ENCODE data around the gene CRHR1. TPM values are rescaled to one million over a fixed set of nuclear protein-coding genes. Genes with fewer than 3 reads are reported as not detected.

Gene CRHR1
- polyA plus RNA-seq, 1 donor (not counting 4 experiments of a cell fraction or from before 2014, with no cell fraction given), result not detected

- H4K20me1 ChIP-seq (ENCODE audit: control insufficient read depth, extremely low read depth, insufficient read depth, low read length), result no peaks in the 10 kb centered on the region
- H3K9ac ChIP-seq (ENCODE audit: control insufficient read depth, extremely low read depth, insufficient read depth, low read length), result no peak overlapping the region
- no peak overlapping the region for H3K4me2 ChIP-seq (ENCODE audit: control insufficient read depth, extremely low read depth, insufficient read depth, low read depth, low read length)
- dilution Hi-C loops (cut with MboI; ENCODE audit: extremely low pct_ligation_motif_present, low sequenced_read_pairs), result no loop called here
- no peaks in the 10 kb centered on the region for H3K9me3 ChIP-seq (ENCODE audit: control insufficient read depth, low read depth, low read length)
- FAIRE-seq, result no peak
- H3K4me3 ChIP-seq (ENCODE audit: control insufficient read depth in 2 of 3, extremely low read depth in 1 of 3, insufficient read depth in 2 of 3, low read depth in 1 of 3, low read length in 3 of 3), result no peak overlapping the region
- TF ChIP-seq CTCF (optimal IDR thresholded peaks at IDR 0.05 in 1 of 3, IDR thresholded peaks at IDR 0.05 in 1 of 3, conservative IDR thresholded peaks at IDR 0.05 in 1 of 3; ENCODE audit: extremely low read depth in 1 of 3, insufficient read depth in 2 of 3, low read length in 3 of 3), result no peak
- no peak for TF ChIP-seq EZH2 (IDR thresholded peaks at IDR 0.05; ENCODE audit: low read length)
- no peaks in the 10 kb centered on the region for H3K36me3 ChIP-seq (ENCODE audit: control insufficient read depth in 2 of 2, extremely low read depth in 1 of 2, insufficient read depth in 2 of 2, low read length in 2 of 2)
- no peaks in the 10 kb centered on the region for H3K4me1 ChIP-seq (ENCODE audit: control insufficient read depth, extremely low read depth, insufficient read depth, low read length)
- H2AFZ ChIP-seq (ENCODE audit: control insufficient read depth, low read length), result no peak overlapping the region
- H3K9me1 ChIP-seq (ENCODE audit: control insufficient read depth, extremely low read depth, insufficient read depth, low read length), result no peaks in the 10 kb centered on the region
- peaks cover 9% of the 10 kb centered on the region for H3K27me3 ChIP-seq (ENCODE audit: control insufficient read depth, extremely low read depth, insufficient read depth, low read length)
- no peak for DNase-seq (ENCODE audit: low read depth, low spot score)
- no peaks in the 10 kb centered on the region for H3K79me2 ChIP-seq (ENCODE audit: control insufficient read depth, insufficient read depth, low read length)
- no peak overlapping the region for H3K27ac ChIP-seq (ENCODE audit: control insufficient read depth, insufficient read depth, low read length)
Observed at GRCh38 chr17:45750779-45751440, 33.2 kb upstream of the CRHR1 start.

DNA sequence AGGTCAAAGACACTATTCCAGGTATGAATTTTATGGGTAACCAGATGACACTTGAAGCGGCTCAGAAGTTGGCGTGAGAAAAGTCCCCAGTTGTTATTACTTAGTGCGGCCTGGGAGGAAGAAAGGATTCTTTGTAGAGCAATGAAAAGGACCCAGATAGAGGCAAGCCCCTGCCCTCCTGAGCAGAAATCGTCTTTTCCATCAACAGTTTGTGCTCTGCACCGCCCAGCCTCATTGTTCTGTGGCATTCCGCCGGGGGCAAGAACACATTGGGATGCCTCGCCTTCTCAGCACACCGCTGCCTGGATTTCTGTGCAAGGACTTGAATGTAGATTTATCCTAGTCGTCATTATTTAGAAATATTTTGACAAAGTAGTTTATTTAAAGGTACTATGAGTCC lies 32.7 kb upstream of the CRHR1 start:
- no peaks in the 10 kb centered on the region for H4K20me1 ChIP-seq (ENCODE audit: control insufficient read depth, extremely low read depth, insufficient read depth, low read length)
- H2AFZ ChIP-seq (ENCODE audit: control insufficient read depth, low read length), result no peak overlapping the region
- no peaks in the 10 kb centered on the region for H3K79me2 ChIP-seq (ENCODE audit: control insufficient read depth, insufficient read depth, low read length)
- TF ChIP-seq CTCF (optimal IDR thresholded peaks at IDR 0.05 in 1 of 3, IDR thresholded peaks at IDR 0.05 in 1 of 3, conservative IDR thresholded peaks at IDR 0.05 in 1 of 3; ENCODE audit: extremely low read depth in 1 of 3, insufficient read depth in 2 of 3, low read length in 3 of 3), result no peak
- no peak for TF ChIP-seq EZH2 (IDR thresholded peaks at IDR 0.05; ENCODE audit: low read length)
- no peak overlapping the region for H3K4me3 ChIP-seq (ENCODE audit: control insufficient read depth in 2 of 3, extremely low read depth in 1 of 3, insufficient read depth in 2 of 3, low read depth in 1 of 3, low read length in 3 of 3)
- DNase-seq (ENCODE audit: low read depth, low spot score), result no peak
- H3K9ac ChIP-seq (ENCODE audit: control insufficient read depth, extremely low read depth, insufficient read depth, low read length), result no peak overlapping the region
- peaks cover 11% of the 10 kb centered on the region for H3K27me3 ChIP-seq (ENCODE audit: control insufficient read depth, extremely low read depth, insufficient read depth, low read length)
- no peaks in the 10 kb centered on the region for H3K4me1 ChIP-seq (ENCODE audit: control insufficient read depth, extremely low read depth, insufficient read depth, low read length)
- H3K9me1 ChIP-seq (ENCODE audit: control insufficient read depth, extremely low read depth, insufficient read depth, low read length), result no peaks in the 10 kb centered on the region
- H3K4me2 ChIP-seq (ENCODE audit: control insufficient read depth, extremely low read depth, insufficient read depth, low read depth, low read length), result no peak overlapping the region
- FAIRE-seq, result no peak
- no peaks in the 10 kb centered on the region for H3K36me3 ChIP-seq (ENCODE audit: control insufficient read depth in 2 of 2, extremely low read depth in 1 of 2, insufficient read depth in 2 of 2, low read length in 2 of 2)
- H3K27ac ChIP-seq (ENCODE audit: control insufficient read depth, insufficient read depth, low read length), result no peak overlapping the region
- no peaks in the 10 kb centered on the region for H3K9me3 ChIP-seq (ENCODE audit: control insufficient read depth, low read depth, low read length)
- dilution Hi-C loops (cut with MboI; ENCODE audit: extremely low pct_ligation_motif_present, low sequenced_read_pairs), result no loop called here

Measured in keratinocyte (primary cell).